ENCODE results near the gene MRTFA.
A peak's percentile ranks its signal among the peaks of the same experiment; 100 is the strongest.

Gene MRTFA

DNA sequence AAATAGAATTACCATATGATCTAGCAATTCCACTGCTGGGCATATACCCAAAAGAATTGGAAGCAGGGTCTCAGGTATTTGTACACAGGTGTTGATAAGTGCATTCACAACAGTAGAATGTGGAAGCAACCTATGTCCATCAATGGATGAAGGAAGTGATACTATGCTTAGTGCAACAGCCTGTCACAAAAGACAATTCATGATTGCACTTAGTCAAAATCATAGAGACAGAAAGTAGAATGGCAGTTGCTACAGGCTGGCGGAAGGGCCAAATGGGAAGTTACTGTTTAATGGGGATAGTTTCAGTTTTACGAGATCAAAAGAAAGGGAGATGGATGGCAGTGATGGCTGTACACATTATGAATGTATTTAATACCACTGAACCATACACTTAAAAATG lies 224.1 kb downstream of the MRTFA start:
- in situ Hi-C loops (cut with MboI; ENCODE audit: low pct_unique_long_range_greater_than_20kb, low sequenced_read_pairs, unreplicated experiment) = no loop called here
- peak; percentile 83 for DNase-seq (ENCODE audit: low spot score)
- TF ChIP-seq, protein P1, sequence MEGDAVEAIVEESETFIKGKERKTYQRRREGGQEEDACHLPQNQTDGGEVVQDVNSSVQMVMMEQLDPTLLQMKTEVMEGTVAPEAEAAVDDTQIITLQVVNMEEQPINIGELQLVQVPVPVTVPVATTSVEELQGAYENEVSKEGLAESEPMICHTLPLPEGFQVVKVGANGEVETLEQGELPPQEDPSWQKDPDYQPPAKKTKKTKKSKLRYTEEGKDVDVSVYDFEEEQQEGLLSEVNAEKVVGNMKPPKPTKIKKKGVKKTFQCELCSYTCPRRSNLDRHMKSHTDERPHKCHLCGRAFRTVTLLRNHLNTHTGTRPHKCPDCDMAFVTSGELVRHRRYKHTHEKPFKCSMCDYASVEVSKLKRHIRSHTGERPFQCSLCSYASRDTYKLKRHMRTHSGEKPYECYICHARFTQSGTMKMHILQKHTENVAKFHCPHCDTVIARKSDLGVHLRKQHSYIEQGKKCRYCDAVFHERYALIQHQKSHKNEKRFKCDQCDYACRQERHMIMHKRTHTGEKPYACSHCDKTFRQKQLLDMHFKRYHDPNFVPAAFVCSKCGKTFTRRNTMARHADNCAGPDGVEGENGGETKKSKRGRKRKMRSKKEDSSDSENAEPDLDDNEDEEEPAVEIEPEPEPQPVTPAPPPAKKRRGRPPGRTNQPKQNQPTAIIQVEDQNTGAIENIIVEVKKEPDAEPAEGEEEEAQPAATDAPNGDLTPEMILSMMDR (IDR thresholded peaks at IDR 0.05; ENCODE audit: extremely low read depth, insufficient read depth, missing control alignments) = no peak

GRCh38 chr22:40411506-40411861 lies 225.0 kb downstream of the MRTFA start:
- TF ChIP-seq, protein P1 (IDR thresholded peaks at IDR 0.05; ENCODE audit: extremely low read depth, insufficient read depth, missing control alignments) = no peak
- in situ Hi-C loops (cut with MboI; ENCODE audit: low pct_unique_long_range_greater_than_20kb, low sequenced_read_pairs, unreplicated experiment) = no loop called here
- DNase-seq (ENCODE audit: low spot score) = no peak

DNA sequence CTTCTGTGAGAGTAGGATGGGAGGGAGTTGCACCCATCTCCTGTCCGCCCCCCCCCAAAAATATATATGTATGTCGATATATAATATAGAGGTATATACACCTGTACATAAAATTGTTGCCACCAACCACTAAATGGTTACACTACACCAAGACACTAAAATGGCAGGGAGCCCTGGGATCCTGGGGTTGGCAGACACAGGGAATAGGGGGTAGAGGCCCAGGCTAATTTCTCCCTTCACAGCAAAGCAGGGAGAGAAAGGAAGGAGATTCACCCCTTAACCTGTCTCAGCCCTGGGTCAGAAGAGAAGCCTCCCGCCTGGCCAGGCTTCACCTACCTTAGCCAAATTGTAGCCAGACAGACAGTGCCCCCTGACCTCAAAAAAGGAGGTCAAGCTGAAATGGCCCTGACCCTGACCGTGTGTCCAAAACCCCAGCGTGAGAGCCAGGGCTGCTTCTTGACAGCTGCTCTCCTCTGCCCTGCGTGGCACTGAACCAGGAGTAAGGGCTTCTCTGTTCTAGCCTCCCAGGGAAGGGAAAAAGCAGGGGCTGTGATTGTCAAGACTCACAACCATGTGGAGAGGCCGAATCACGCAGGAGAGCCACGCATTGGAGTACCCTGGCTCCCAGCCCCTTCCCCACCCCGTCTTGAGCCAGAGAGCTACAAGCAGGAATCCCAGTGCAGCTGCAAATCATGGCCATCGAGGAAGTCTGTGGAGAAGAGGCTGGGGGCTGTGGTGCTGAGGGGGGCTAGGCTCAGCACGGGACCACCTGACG lies 225.6 kb downstream of the MRTFA start:
- TF ChIP-seq, protein P1 (IDR thresholded peaks at IDR 0.05; ENCODE audit: extremely low read depth, insufficient read depth, missing control alignments) = no peak
- in situ Hi-C loops (cut with MboI; ENCODE audit: low pct_unique_long_range_greater_than_20kb, low sequenced_read_pairs, unreplicated experiment) = no loop called here
- DNase-seq (ENCODE audit: low spot score) = no peak

DNA sequence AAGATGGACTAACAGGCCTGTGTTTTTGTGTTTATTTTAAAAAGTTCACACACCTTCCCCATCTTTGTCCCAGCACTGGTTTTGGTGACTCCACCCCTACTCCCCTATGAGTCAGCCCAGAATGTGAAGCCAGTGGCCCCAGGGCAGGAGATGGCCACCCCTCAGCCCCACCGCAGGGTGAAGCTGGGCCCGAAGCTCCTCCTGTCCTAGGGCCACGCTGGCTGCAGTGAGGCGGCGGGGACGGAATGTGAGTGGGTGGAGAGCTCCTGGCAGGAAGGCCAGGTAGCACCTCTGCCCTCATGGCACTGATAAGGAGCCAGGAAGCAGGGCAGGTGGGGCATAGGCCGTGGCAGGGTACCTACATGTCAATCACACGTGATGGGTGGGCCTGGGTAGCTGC lies 226.2 kb downstream of the MRTFA start:
- TF ChIP-seq, protein P1 (IDR thresholded peaks at IDR 0.05; ENCODE audit: extremely low read depth, insufficient read depth, missing control alignments) = no peak
- no peak for DNase-seq (ENCODE audit: low spot score)
- in situ Hi-C loops (cut with MboI; ENCODE audit: low pct_unique_long_range_greater_than_20kb, low sequenced_read_pairs, unreplicated experiment) = no loop called here

DNA sequence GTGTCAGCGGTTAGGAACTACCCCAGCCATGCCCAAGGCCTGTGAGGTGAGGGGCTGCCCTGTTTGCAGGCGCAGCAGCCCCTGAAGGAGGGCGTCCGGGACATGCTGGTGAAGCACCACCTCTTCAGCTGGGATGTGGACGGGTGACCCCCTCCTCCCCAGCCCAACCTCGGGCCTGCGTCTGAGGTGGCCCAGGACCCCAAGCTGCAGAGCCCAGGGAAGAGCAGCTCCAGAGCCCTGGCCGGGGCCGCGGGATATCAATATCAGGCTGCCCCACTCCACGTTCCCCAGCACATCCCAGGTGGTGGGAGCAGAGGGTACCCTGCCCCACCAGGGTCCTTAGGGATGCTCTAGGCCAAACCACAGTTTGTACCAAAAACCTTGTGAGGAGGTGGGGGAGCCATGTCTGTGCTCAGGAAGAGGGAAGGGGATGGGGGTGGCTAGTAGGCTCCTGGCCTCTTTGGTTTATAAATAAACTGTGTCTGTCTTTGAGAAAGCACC lies 226.9 kb downstream of the MRTFA start:
- TF ChIP-seq, protein P1 (IDR thresholded peaks at IDR 0.05; ENCODE audit: extremely low read depth, insufficient read depth, missing control alignments) = no peak
- no peak for DNase-seq (ENCODE audit: low spot score)
- in situ Hi-C loops (cut with MboI; ENCODE audit: low pct_unique_long_range_greater_than_20kb, low sequenced_read_pairs, unreplicated experiment) = no loop called here

- TF ChIP-seq, protein P1 (IDR thresholded peaks at IDR 0.05; ENCODE audit: extremely low read depth, insufficient read depth, missing control alignments) = no peak
- in situ Hi-C loops (cut with MboI; ENCODE audit: low pct_unique_long_range_greater_than_20kb, low sequenced_read_pairs, unreplicated experiment) = no loop called here
- DNase-seq (ENCODE audit: low spot score) = no peak
Measured at GRCh38 chr22:40408718-40409612, 227.6 kb downstream of the MRTFA start.
